GM12878 (cell line): ENCODE results near the gene PSMB9. TPM values are rescaled to one million over a fixed set of nuclear protein-coding genes. Genes with fewer than 3 reads are reported as not detected.
A peak's percentile ranks its signal among the peaks of the same experiment; 100 is the strongest.

Experiments
- ATAC-seq: fragments of 200-7000 bp; cut with Tn5 transposase; 3 replicates; pipeline ENCODE4 v1.9.1; 2020; ENCODE audit warnings: mild to moderate bottlenecking, moderate library complexity
- BruUV-seq: library from RNA; stranded (reverse); fragments of 400-500 nt; replicated peaks from 2 replicates; lab custom pipeline; 2021; lab: Mats Ljungman, UMichigan
- CTCF ChIA-PET: fragments of 300-600 bp; sonication (Branson Sonifier 250); formaldehyde crosslinking; extraction: SDS; loops from one replicate; lab custom pipeline; 2021; ENCODE audit warnings: inconsistent platforms; lab: Yijun Ruan, JAX
- POLR2A ChIA-PET: fragments of 350-600 bp; formaldehyde crosslinking; extraction: SDS; loops from one replicate; lab custom pipeline; 2021; ENCODE audit warnings: inconsistent platforms; lab: Charles Lee
- RAD21 ChIA-PET: fragments of 300-600 bp; sonication (Branson Sonifier 250); formaldehyde crosslinking; loops from one replicate; lab custom pipeline; 2023; ENCODE audit warnings: antibody characterized with exemption; ENCODE audit not compliant: unreplicated experiment; lab: Charles Lee
- SMC1A ChIA-PET: fragments of 300-600 bp; sonication (Branson Sonifier 250); formaldehyde crosslinking; loops from one replicate; lab custom pipeline; 2023; ENCODE audit not compliant: unreplicated experiment, uncharacterized antibody; lab: Charles Lee
- DNase-seq: peaks from one replicate; pipeline ENCODE4 v3.0.0-alpha.2; 2011; ENCODE audit warnings: low read depth, low spot score
- FAIRE-seq: peaks from 3 replicates; lab custom pipeline; 2011; peaks lifted over from hg19 to GRCh38; lab: Jason Lieb, UNC
- H2AFZ ChIP-seq: 2 replicates; pipeline ENCODE4 v1.6.0; 2011; ENCODE audit warnings: low read depth, low read length, control low read depth; ENCODE audit not compliant: control insufficient read depth
- H3K27ac ChIP-seq: 2 replicates; pipeline ENCODE4 v1.5.1; 2011; ENCODE audit warnings: control low read depth; ENCODE audit not compliant: control insufficient read depth, insufficient read depth
- H3K27me3 ChIP-seq, 2 experiments: replicated peaks in 1 of 2; 2 replicates each; pipeline versions ENCODE4 v1.6.0 to v1.6.1; 2011; ENCODE audit warnings: low read length in 1 of 2; ENCODE audit not compliant: control insufficient read depth in 2 of 2, insufficient read depth in 2 of 2
- H3K36me3 ChIP-seq, 2 experiments: 2 replicates each; pipeline ENCODE4 v1.5.1; 2011; ENCODE audit warnings: low read length in 1 of 2; ENCODE audit not compliant: control insufficient read depth in 2 of 2, insufficient read depth in 2 of 2
- H3K4me1 ChIP-seq: 2 replicates; pipeline ENCODE4 v1.6.1; 2011; ENCODE audit warnings: mild to moderate bottlenecking, low read length, moderate library complexity, mixed read lengths; ENCODE audit not compliant: control insufficient read depth, insufficient read depth
- H3K4me2 ChIP-seq: 2 replicates; pipeline ENCODE4 v1.6.0; 2011; ENCODE audit warnings: control low read depth; ENCODE audit not compliant: control insufficient read depth, insufficient read depth
- H3K4me3 ChIP-seq: fragments of 200-600 bp; sonication (generic); 2 replicates; pipeline ENCODE4 v1.5.1; 2016
- H3K79me2 ChIP-seq: 2 replicates; pipeline ENCODE4 v1.6.0; 2011; ENCODE audit warnings: low read length; ENCODE audit not compliant: control insufficient read depth, insufficient read depth
- H3K9ac ChIP-seq: 2 replicates; pipeline ENCODE4 v1.8.0; 2011; ENCODE audit warnings: low read length, control low read depth, mixed read lengths; ENCODE audit not compliant: control insufficient read depth, insufficient read depth
- H3K9me3 ChIP-seq: replicated peaks from 3 replicates; pipeline ENCODE4 v1.5.1; 2011; ENCODE audit warnings: mild to moderate bottlenecking, low read length; ENCODE audit not compliant: control insufficient read depth, insufficient read depth
- H4K20me1 ChIP-seq: 2 replicates; pipeline ENCODE4 v1.6.0; 2011; ENCODE audit not compliant: control insufficient read depth, insufficient read depth
- MTA2 ChIP-seq: fragments of 450-650 bp; IDR thresholded peaks from 2 replicates; pipeline ENCODE4 v1.6.1; 2016; ENCODE audit warnings: low read depth, mild to moderate bottlenecking, moderate library complexity
- SMAD5 ChIP-seq: IDR thresholded peaks from 2 replicates; pipeline ENCODE4 v1.6.1; 2016; ENCODE audit warnings: antibody characterized with exemption, low read depth
- ZBTB4 ChIP-seq: fragments of 450-650 bp; formaldehyde crosslinking; IDR thresholded peaks from 2 replicates; pipeline ENCODE4 v1.4.0; 2022; ENCODE audit warnings: mild to moderate bottlenecking, moderate library complexity
- WGBS: methylation state at CpG from one replicate; pipeline ENCODE4 v1.1.6; 2016; ENCODE audit warnings: low lambda C conversion rate; ENCODE audit not compliant: insufficient replicate concordance, insufficient coverage; ENCODE audit errors: missing lambda C conversion rate; 5-methylcytosine and 5-hydroxymethylcytosine counted together
- in situ Hi-C: fragments of 300-500 bp; cut with MboI; formaldehyde crosslinking; loops from 9 replicates; pipeline ENCODE4 v1.14.3; 2018; ENCODE audit warnings: mixed read lengths
- intact Hi-C: fragments of 100-400 bp; cut with micrococcal nuclease; formaldehyde crosslinking; loops from one replicate; pipeline ENCODE4 v1.14.2; 2022; ENCODE audit not compliant: unreplicated experiment
- polyA plus RNA-seq, 11 experiments: library from polyadenylated mRNA; depleted of rRNA in 4 of 11; unstranded in 6 of 11; stranded (reverse) in 5 of 11; fragments of >200 nt; fragmentation: Nextera tagmentation in 4 of 11; fragmentation: Illumina TruSeq in 1 of 11; extraction: Ambion mirVana in 4 of 11; extraction: Trizol in 1 of 11; gene quantifications; 1 replicate in 1 of 11; 2 replicates in 10 of 11; pipeline versions ENCODE4 v1.2.1 to v1.2.3, GENCODE V29; 2011 to 2016; ENCODE audit warnings: inconsistent platforms in 2 of 11, missing spikeins in 2 of 11, low read depth in 1 of 11
- total RNA-seq, 4 experiments: library from RNA; depleted of rRNA in 3 of 4; stranded (reverse); fragments of >200 nt in 3 of 4; fragmentation: Illumina TruSeq in 1 of 4; extraction: Trizol in 1 of 4; gene quantifications; 2 replicates each; pipeline versions ENCODE4 v1.2.1 to v1.2.3, GENCODE V29; 2013 to 2021
- TF ChIP-seq, protein P1 (sequence below): fragments of 450-650 bp; IDR thresholded peaks from 2 replicates; pipeline ENCODE4 v1.6.1; 2016; ENCODE audit warnings: mild to moderate bottlenecking

The PSMB9 gene
- total and polyA plus RNA-seq, 10 of the 15 experiments (the other 5 are each of a cell fraction or from before 2014, with no cell fraction given) = 167 to 517 (median 275) TPM

- Histone ChIP-seq H3K4me2 (peak overlapping the region; percentile 99), H3K4me3 (peak overlapping the region; percentile 96), H3K36me3 (peaks cover 3 to 31% of the 10 kb centered on the region in 2 experiments), H3K79me2 (peaks cover 70% of the 10 kb centered on the region), H3K9ac (peak overlapping the region; percentile 99), H3K4me1 (peaks cover 57% of the 10 kb centered on the region), H3K27ac (peak overlapping the region; percentile 96)
- ChIA-PET RAD21 (interaction anchor here (0.7 to 10.5 kb wide), 4 partner anchors 14 to 406 kb away, joined by 3 to 269 read pairs (median 120); partner anchors contain the start of genes PSMB9 and TAP1), POLR2A (interaction anchor here (0.9 to 10.5 kb wide), 12 partner anchors 9 to 395 kb away, joined by 3 to 357 read pairs (median 6); partner anchors contain the start of genes HLA-DMA, PSMB9 and TAP1), SMC1A (interaction anchor here (0.6 to 6.8 kb wide), 9 partner anchors 13 to 141 kb away, joined by 3 to 226 read pairs (median 7); partner anchors contain the start of genes HLA-DOB, PSMB9 and TAP1), CTCF (interaction anchor here (0.8 to 10.7 kb wide), 7 partner anchors 14 to 142 kb away, joined by 3 to 311 read pairs (median 5); partner anchors contain the start of genes HLA-DMA, PSMB9 and TAP1)
- DNase-seq (no peak), FAIRE-seq (no peak)
- in situ Hi-C loops = no loop called here
- no peak for TF ChIP-seq MTA2
- TF ChIP-seq SMAD5 = peak; percentile 27; the same call in 1 of the 2 replicates
- TF ChIP-seq, protein P1, sequence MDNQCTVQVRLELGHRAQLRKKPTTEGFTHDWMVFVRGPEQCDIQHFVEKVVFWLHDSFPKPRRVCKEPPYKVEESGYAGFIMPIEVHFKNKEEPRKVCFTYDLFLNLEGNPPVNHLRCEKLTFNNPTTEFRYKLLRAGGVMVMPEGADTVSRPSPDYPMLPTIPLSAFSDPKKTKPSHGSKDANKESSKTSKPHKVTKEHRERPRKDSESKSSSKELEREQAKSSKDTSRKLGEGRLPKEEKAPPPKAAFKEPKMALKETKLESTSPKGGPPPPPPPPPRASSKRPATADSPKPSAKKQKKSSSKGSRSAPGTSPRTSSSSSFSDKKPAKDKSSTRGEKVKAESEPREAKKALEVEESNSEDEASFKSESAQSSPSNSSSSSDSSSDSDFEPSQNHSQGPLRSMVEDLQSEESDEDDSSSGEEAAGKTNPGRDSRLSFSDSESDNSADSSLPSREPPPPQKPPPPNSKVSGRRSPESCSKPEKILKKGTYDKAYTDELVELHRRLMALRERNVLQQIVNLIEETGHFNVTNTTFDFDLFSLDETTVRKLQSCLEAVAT = peak; percentile 76
- no peak for TF ChIP-seq ZBTB4 (CRISPR knock-in tag)
- TF ChIP-seq, all 136 proteins: peak for 2
- 59% methylated on average over 6 of the region's 6 CpGs for WGBS
- H3K27me3 ChIP-seq = no peaks in the 10 kb centered on the region
- H3K9me3 ChIP-seq = no peaks in the 10 kb centered on the region
- intact Hi-C loops = loop anchor here (5.0 kb wide), 1 partner anchor 130 kb away; no protein-coding TSS in a partner anchor
- ATAC-seq = no peak
- no TSS peak for BruUV-seq
- no peak overlapping the region for H2AFZ ChIP-seq
- no peaks in the 10 kb centered on the region; the same call in 1 of the 2 replicates for H4K20me1 ChIP-seq
Measured at GRCh38 chr6:32842021-32842650, 11.9 kb upstream of the PSMB9 start.
